Glutamatergic neuron (in vitro differentiated cells): ENCODE results near the gene ZNF500. TPM values are rescaled to one million over a fixed set of nuclear protein-coding genes. Genes with fewer than 3 reads are reported as not detected.

ENCODE experiments used
- DNase-seq: peaks from one replicate; pipeline ENCODE4 v3.0.0; 2022
- H3K27ac Mint-ChIP-seq: one replicate; pipeline ENCODE4 v1.8.0; 2020; ENCODE audit warnings: mild to moderate bottlenecking, mixed read lengths, inconsistent platforms; ENCODE audit not compliant: unreplicated experiment
- H3K27me3 Mint-ChIP-seq: one replicate; pipeline ENCODE4 v1.8.0; 2020; ENCODE audit warnings: mild to moderate bottlenecking, moderate library complexity, mixed read lengths, inconsistent platforms; ENCODE audit not compliant: unreplicated experiment
- H3K36me3 Mint-ChIP-seq: one replicate; pipeline ENCODE4 v1.8.0; 2020; ENCODE audit warnings: mild to moderate bottlenecking, mixed read lengths, inconsistent platforms; ENCODE audit not compliant: unreplicated experiment
- H3K4me1 Mint-ChIP-seq: one replicate; pipeline ENCODE4 v1.8.0; 2020; ENCODE audit warnings: mild to moderate bottlenecking, low read depth, mixed read lengths, inconsistent platforms; ENCODE audit not compliant: unreplicated experiment
- H3K4me3 Mint-ChIP-seq: one replicate; pipeline ENCODE4 v1.8.0; 2020; ENCODE audit warnings: mild to moderate bottlenecking, mixed read lengths, inconsistent platforms; ENCODE audit not compliant: unreplicated experiment
- H3K9me3 Mint-ChIP-seq: one replicate; pipeline ENCODE4 v1.8.0; 2020; ENCODE audit warnings: mild to moderate bottlenecking, moderate library complexity, mixed read lengths, inconsistent platforms; ENCODE audit not compliant: unreplicated experiment
- CTCF ChIP-seq: fragments of 200-600 bp; sonication (generic); IDR thresholded peaks from one replicate; pipeline ENCODE4 v1.5.0; 2021; ENCODE audit not compliant: partially characterized antibody, unreplicated experiment
- total RNA-seq: library from RNA; stranded (reverse); fragmentation: NEBNext Ultra II Directional; extraction: Animal tissue kit (Norgen Biotek cat#: 25700); gene quantifications from one replicate; pipeline ENCODE4 v1.2.1, GENCODE V29; 2021; ENCODE audit not compliant: unreplicated experiment

The ZNF500 gene
- total RNA-seq, 1 donor from 2014 or later: 19.8 TPM

GRCh38 chr16:4723071-4723767, 43.7 kb downstream of the ZNF500 start:
- Mint-ChIP-seq H3K27me3 (no peaks in the 10 kb centered on the region), H3K36me3 (no peaks in the 10 kb centered on the region), H3K4me3 (no peak overlapping the region), H3K9me3 (no peaks in the 10 kb centered on the region), H3K4me1 (peaks cover 9% of the 10 kb centered on the region), H3K27ac (no peak overlapping the region)
- no peak for DNase-seq
- no peak for TF ChIP-seq CTCF

- DNase-seq: no peak
- Mint-ChIP-seq H3K36me3 (no peaks in the 10 kb centered on the region), H3K27ac (no peak overlapping the region), H3K9me3 (no peaks in the 10 kb centered on the region), H3K4me1 (peaks cover 1% of the 10 kb centered on the region), H3K27me3 (no peaks in the 10 kb centered on the region), H3K4me3 (no peak overlapping the region)
- no peak for TF ChIP-seq CTCF
Observed at GRCh38 chr16:4718466-4718865, 48.5 kb downstream of the ZNF500 start.

GRCh38 chr16:4714996-4715395, 52.0 kb downstream of the ZNF500 start:
- H3K27ac Mint-ChIP-seq: no peak overlapping the region
- TF ChIP-seq CTCF: no peak
- no peak for DNase-seq
- no peaks in the 10 kb centered on the region for H3K9me3 Mint-ChIP-seq
- H3K4me3 Mint-ChIP-seq: no peak overlapping the region
- no peaks in the 10 kb centered on the region for H3K27me3 Mint-ChIP-seq
- no peaks in the 10 kb centered on the region for H3K36me3 Mint-ChIP-seq
- peaks cover 1% of the 10 kb centered on the region for H3K4me1 Mint-ChIP-seq

DNA sequence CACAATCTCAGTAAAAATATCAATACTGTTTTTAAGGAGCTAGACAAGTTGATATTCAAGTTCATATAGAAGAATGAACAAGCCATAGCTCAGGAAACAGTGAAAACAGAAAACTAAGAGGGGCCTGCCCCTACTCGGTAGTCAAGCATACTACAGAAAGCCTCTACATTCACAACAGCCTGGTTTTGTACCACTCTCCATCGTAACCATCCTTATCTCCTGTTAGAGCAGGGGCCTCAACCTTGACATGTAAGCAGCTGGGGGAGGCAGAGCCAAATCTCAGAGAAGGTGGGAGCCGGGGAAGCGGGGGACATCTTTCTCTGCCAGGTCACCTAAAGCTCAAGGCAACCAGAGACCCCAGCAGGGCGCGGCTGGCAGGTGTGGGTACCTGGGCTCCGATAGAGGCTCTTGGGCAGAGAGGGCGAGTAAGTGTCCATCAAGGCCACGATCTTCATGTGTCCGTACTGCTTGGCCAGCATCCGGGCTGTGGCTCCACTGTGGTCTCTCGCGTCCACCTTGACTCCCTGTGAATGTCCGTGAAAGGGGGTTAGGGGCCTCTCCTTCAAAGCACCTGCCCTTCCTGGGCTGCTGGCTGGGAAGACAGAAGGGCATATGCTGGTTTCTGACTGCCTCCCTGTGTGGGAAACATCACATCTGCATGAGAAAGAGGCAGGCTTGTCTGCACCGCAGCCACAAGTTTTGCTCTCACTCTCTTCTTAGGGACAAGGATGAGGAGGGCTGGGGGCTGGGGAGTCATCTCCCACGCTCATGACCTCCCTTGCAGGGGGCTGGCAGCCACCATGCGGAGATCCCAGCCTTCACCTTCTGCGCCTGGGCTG, 53.1 kb downstream of the ZNF500 start:
- Mint-ChIP-seq H3K4me3 (no peak overlapping the region), H3K27ac (no peak overlapping the region), H3K9me3 (no peaks in the 10 kb centered on the region), H3K36me3 (no peaks in the 10 kb centered on the region), H3K4me1 (peaks cover 1% of the 10 kb centered on the region), H3K27me3 (no peaks in the 10 kb centered on the region)
- TF ChIP-seq CTCF: no peak
- DNase-seq: no peak

- peaks cover 8% of the 10 kb centered on the region for H3K9me3 Mint-ChIP-seq
- no peak overlapping the region for H3K27ac Mint-ChIP-seq
- H3K27me3 Mint-ChIP-seq: peaks cover 11% of the 10 kb centered on the region
- H3K4me3 Mint-ChIP-seq: no peak overlapping the region
- H3K4me1 Mint-ChIP-seq: peaks cover 13% of the 10 kb centered on the region
- no peak for TF ChIP-seq CTCF
- DNase-seq: no peak
- H3K36me3 Mint-ChIP-seq: no peaks in the 10 kb centered on the region
Observed at GRCh38 chr16:4709481-4709880, 57.5 kb downstream of the ZNF500 start.
